ENCODE data around the gene C1orf159.
"Not testable (repeated sequence)": the region's sequence is repeated elsewhere in the genome, so short reads cannot be mapped to it uniquely, and the experiment has no call there.

C1orf159 gene

DNA sequence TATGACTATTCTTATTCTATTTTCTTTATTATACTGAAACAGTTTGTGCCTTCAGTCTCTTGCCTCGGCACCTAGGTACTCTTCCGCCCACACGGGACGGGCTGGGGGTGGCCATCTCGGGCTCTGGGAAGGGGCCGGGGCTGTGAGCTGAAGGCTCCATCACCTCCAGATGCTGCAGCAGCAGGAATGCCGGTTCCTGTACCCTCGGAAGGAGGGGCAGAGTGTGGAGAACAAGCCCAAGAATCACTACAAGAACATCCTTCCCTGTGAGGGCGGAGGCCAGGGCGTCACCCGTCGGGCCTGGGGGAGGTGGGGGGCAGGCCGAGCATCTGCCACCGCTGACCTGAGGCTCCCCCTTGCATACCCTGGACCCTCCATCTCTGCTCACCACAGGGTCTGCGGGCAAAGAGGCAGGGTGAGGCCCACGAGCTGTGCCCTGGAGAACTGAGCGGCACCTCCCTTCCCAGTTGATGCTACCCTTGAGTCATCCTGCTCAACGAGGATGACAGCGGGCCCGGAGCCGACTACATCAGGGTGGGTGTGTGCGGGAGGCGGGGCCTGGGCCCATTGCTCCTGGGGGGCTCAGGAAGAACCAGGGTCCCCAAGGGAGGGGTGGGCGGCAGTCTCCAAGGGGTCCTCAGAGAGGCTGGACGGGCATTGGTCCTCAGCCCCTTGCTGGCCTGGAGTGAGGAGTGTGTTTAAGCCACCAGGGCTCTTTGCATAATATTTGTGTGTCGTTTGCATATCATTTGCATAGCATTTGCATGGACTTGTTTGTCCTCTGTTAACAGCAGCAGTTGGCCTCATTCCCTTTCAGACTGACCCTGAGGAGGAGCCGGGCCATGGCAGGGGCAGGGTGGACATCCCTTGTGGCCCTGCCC, 49.2 kb downstream of the C1orf159 start:
- H3K4me3 ChIP-seq (ENCODE audit: low read length) = no peak overlapping the region
- TF ChIP-seq, protein P1, sequence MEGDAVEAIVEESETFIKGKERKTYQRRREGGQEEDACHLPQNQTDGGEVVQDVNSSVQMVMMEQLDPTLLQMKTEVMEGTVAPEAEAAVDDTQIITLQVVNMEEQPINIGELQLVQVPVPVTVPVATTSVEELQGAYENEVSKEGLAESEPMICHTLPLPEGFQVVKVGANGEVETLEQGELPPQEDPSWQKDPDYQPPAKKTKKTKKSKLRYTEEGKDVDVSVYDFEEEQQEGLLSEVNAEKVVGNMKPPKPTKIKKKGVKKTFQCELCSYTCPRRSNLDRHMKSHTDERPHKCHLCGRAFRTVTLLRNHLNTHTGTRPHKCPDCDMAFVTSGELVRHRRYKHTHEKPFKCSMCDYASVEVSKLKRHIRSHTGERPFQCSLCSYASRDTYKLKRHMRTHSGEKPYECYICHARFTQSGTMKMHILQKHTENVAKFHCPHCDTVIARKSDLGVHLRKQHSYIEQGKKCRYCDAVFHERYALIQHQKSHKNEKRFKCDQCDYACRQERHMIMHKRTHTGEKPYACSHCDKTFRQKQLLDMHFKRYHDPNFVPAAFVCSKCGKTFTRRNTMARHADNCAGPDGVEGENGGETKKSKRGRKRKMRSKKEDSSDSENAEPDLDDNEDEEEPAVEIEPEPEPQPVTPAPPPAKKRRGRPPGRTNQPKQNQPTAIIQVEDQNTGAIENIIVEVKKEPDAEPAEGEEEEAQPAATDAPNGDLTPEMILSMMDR (IDR thresholded peaks at IDR 0.05; ENCODE audit: insufficient read depth, low read depth, low read length, missing control alignments) = no peak
- peak; percentile 44 for DNase-seq (ENCODE audit: low read depth)

DNA sequence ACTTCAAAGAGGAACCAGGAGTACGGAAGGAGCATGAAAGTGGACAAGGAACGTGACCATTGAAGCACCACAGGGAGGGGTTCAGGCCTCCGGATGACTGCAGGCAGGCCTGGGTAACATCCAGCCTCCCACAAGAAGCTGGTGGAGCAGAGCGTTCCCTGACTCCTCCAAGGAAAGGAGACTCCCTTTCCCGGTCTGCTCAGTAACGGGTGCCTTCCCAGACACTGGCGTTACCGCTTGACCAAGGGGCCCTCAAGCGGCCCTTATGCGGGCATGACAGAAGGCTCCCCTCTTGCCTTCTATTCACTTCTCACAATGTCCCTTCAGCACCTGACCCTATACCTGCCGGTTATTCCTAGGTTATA, 50.0 kb downstream of the C1orf159 start:
- DNase-seq (ENCODE audit: low read depth); H3K4me3 ChIP-seq (ENCODE audit: low read length): not testable (repeated sequence)

DNA sequence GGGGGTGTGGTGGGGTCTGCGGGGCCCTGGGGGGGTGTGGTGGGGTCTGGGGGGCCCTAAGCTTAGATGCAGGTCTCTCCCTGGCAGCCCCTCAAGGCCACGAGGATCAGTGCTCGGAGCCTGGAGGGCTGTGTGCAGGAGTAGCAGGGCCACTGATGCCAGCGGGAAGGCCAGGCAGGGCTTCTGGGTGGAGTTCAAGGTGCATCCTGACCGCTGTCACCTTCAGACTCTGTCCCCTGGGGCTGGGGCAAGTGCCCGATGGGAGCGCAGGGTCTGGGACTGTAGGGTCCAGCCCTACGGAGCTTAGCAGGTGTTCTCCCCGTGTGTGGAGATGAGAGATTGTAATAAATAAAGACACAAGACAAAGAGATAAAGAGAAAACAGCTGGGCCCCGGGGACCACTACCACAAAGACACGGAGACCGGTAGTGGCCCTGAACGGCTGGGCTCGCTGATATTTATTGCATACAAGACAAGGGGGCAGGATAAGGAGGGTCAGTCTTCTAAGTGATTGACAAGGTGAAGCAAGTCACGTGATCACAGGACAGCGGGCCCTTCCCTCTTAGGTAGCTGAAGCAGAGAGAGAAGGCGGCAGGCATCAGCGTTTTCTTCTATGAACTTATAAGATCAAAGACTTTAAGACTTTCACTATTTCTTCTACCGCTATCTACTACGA, 50.5 kb downstream of the C1orf159 start:
- no peak overlapping the region for H3K4me3 ChIP-seq (ENCODE audit: low read length)
- DNase-seq (ENCODE audit: low read depth) = no peak
- TF ChIP-seq, protein P1 (IDR thresholded peaks at IDR 0.05; ENCODE audit: insufficient read depth, low read depth, low read length, missing control alignments) = no peak

DNA sequence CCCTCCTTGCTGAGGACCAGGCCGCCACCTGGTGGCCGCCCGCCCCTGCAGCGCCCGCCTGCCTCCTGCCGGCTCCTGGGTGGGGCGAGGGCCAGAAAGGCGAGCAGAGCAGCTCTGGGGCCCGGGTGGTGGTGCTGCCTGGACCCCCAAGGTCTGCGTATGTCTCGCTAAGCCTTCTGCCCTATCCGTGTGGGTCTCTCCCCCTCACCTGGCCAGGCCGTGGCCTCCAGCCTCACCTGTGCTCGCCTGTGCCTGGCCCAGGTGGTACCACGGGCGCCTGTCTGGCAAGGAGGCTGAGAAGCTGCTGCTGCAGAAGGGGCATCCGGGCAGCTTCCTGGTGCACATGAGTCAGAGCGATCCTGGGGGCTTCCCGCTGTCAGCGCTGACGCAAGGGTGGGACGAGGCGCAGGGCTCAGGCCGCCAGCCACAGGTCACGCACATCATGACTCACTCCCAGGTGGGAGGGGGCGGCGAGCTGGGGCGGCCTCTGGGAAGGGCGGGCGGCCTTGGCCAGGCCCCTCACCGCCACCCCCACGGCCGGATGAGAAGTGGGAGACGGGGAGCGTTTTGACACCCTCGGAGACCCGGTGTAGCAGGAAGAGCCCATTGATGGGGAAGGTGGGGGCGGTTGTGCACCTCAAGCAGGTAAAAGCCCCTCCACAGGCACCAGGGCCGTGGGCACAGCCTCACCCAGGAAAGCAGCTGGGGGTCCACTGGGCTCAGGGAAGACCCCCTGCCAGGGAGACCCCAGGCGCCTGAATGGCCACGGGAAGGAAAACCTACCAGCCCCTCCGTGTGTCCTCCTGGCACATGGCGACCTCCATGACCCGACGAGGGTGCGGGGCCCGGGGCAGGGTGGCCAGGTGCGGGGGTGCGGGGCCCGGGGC, 51.7 kb downstream of the C1orf159 start:
- TF ChIP-seq, protein P1 (IDR thresholded peaks at IDR 0.05; ENCODE audit: insufficient read depth, low read depth, low read length, missing control alignments) = peak; percentile 65
- DNase-seq (ENCODE audit: low read depth) = peak; percentile 68
- H3K4me3 ChIP-seq (ENCODE audit: low read length) = no peak overlapping the region

DNA sequence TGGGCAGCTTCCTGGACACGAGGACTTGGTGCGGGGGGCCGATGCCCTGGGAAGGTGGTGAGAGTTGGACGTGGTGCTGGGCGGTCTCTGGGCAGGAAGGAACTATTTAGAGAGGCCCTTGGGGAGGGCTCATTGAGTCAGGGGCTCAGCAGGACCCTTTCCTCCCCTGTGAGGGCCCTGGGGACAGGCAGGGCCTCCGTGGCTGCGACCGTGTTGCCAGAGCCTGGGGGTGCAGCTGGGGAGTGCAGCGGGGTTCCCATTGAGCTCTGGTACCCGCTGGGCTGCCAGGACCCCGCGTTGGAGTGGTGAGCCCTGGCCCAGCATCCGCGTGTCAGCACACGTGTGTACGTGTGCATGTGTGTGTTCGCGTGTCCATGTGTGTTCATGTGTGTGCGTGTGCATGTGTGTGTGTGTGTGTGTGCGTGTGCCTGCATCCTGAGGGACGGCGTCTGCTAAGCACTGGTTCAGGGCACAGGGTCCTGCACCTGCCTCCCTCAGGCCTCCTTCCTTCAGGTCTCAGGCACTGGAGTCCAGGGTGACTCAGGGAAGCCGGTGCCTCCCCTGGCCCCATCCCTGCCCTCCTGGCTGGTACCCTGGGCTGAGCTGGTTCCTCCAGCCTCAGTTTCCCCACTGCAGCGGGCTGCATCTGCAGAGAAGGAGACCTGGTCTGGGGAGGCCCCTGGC, 52.5 kb downstream of the C1orf159 start:
- H3K4me3 ChIP-seq (ENCODE audit: low read length) = no peak overlapping the region
- TF ChIP-seq, protein P1 (IDR thresholded peaks at IDR 0.05; ENCODE audit: insufficient read depth, low read depth, low read length, missing control alignments) = no peak
- no peak for DNase-seq (ENCODE audit: low read depth)

DNA sequence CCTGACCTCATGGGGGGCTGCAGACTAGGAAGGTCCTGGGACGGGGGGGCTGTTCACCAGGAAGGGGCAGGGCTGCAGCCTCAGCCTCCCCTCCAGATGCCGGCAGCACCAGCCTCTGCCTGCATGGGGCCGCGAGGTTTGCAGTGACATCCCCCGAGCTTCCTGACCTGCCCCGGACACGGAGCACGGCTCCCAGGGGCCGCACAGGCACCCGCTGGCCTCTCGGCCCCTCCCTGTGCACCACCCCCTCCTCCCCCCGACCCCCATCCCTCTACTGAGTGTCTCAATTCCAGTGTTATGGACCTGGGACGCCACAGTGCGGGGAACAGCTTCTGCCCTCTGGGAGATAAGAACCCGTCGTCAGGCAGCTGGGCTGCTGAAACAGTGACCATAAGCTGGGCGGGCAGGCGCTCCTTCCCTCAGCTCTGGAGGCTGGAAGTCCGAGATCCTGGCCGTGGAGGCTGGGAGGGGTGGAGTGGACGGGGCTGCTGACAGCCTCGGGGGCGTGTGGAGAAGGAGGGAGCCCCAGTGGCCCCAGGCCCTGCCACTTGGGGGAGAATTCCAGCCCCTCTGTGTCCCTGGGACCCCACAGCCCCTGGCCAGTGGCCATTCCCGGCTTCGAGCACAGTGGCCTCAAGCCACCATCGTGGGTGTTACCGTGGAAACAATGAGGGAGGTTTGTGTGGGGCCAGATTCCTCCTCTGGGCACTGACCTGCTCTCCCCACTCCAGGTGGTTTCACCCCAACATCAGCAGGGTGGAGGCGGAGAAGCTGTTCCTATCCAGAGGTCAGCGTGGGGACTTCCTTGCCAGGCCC, 53.3 kb downstream of the C1orf159 start:
- no peak for DNase-seq (ENCODE audit: low read depth)
- TF ChIP-seq, protein P1 (IDR thresholded peaks at IDR 0.05; ENCODE audit: insufficient read depth, low read depth, low read length, missing control alignments) = no peak
- no peak overlapping the region for H3K4me3 ChIP-seq (ENCODE audit: low read length)

Measured in epithelial cell of esophagus (primary cell).